HG02610 (cell line): ENCODE measurements around the gene SYPL2.
A peak's percentile ranks its signal among the peaks of the same experiment; 100 is the strongest.
"Not testable (repeated sequence)": the region's sequence is repeated elsewhere in the genome, so short reads cannot be mapped to it uniquely, and the experiment has no call there.

Experiments
- ATAC-seq: cut with Tn5 transposase; IDR thresholded peaks from one replicate; pipeline ENCODE4 v1.9.1; 2021; ENCODE audit warnings: mild to moderate bottlenecking, moderate library complexity; ENCODE audit not compliant: unreplicated experiment

Gene SYPL2

DNA sequence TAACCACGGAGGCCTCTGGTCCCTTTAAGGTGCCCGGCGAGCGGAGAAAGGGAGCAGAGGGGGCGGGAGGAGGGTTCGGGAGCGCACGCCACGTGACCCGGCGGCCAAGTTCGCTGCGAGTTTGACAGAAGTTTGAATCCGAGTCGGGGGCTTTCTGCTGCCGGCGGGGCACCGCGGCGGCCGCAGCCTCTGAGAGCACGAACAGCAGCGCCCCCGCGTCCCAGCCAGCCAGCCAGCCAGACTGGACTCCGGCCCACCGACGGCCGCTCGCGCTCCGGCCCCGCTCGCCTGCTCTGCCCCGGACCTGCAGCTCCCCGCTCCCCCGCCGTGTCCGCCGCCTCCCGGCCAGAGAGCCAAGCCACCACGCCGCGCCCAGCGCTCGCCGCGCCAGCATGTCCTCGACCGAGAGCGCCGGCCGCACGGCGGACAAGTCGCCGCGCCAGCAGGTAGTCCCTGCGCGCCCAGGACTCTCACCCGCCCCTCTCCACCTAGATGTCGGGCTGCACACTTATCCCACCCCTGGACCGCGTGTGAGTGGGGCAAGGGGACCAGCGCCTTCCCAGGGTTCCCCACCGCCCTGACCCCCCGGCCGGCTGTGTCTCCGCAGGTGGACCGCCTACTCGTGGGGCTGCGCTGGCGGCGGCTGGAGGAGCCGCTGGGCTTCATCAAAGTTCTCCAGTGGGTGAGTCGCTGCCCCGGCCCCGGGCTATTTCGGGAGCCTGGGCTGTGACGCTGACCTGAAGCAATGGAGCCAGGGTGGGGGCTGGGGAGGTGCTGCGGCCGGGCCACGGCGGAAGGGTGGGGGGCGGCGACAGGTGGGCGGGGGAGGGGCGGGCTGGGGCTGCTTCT lies at the start of gene SYPL2:
Gene SYPL2 (plus strand): TSS at position 95 of the 849 bp plus-strand sequence. CDS start 298 bp downstream, at position 393.
- no peak for ATAC-seq

DNA sequence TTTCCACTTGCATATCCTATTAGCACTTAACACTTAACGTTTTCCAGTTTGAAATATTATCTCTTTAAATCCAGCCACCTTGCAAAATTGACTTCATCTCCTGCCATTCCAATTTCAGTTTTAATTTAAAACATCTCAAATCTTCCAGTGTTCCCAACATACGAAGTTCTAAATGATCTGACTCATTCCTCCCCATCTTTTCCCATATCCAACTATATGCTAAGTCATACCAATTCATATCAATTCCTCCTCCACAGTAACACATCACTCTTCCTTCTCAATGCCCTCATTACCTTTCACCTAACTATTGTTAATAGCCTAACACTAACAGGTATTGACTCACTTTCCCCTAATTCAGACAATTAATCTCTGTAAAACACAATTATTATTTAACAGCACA lies 42.8 kb upstream of the SYPL2 start:
- ATAC-seq, result no peak

DNA sequence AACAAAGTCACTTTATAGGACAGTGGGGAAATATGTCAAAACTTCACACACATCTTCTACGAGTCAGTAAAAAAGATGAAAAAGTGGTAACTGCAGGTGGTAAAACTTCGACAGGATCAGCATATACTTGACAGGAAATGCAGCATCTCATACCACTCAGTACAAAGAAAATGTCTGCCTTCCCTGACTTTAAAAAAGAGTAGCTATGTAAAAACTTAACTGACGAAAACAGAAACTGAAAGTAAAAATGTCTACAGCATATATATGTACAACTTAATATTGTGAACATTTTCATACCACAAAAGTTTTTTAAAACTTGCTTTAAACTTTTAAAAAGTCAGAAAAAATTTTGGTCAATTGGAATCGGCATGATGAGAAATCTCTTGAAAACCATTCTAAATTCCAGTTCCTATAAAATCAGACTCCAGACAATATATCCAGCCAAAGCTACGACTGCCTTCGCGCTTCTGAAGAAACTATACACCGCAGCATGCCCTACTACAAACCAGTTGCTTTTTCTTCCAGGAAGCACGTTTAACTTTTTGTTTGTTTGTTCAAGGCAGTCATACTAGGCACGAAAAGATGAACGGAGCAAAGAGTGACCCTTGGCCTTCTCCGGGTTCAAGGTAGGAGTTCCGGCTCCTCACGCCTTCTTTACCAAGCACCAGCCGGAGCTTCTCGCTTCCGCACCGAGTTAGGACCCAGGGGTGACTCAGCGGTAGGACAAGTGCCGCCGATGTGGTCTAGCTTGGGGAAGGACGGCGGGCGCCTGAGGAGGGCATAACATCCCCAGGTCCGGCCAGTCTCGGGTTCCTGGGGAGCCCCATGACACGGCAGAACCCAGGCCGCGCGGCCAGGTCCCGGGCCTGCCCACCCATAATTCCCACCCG lies 40.7 kb upstream of the SYPL2 start:
- ATAC-seq, result peak; percentile 22

DNA sequence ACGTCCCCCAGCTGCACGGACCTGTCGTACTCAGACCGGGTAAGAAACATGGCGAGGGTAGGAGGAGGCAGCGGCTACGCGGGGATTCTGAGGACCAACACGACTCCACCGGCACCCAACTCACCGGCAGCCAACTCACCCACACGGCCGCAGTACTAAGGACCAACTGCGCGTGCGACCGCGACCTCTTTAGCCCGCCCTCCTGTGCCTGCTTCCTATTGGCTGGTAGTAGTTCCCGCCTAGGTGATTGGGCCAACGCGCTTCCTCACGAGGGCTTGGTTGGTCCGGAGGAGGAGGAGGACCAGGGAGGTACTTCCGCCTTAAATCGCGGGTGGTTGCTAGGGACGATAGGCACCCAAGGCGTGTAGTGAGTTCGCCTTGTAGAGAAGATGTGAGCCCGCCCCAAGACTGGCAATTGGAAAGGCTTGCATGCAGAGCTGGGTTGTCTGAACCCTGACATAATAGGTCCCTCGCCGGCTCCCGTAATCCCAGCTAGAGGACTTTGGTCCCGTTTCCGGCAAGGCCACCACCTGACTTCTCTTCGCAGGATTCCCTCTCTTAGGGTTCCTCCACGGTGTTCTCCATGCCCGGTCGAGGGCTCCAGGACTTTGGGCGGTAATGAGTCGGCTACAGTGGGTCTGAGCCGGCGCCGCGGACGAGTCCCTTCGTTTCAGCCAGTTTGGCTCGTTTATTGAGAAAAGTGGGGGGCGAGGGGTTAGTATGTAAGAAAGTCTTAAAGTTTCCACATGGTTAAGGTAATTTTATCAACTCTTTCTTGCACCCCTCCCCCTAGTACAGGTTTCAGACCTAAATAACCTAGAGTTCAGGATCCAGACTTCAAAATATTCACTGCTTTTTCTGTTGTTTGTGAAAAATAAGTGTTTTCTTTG lies 39.8 kb upstream of the SYPL2 start, which contains the start of gene PSMA5:
Gene PSMA5 (minus strand): TSS at position 168 of the 890 bp plus-strand sequence. CDS start 118 bp downstream, at position 50.
- ATAC-seq, result peak; percentile 98

DNA sequence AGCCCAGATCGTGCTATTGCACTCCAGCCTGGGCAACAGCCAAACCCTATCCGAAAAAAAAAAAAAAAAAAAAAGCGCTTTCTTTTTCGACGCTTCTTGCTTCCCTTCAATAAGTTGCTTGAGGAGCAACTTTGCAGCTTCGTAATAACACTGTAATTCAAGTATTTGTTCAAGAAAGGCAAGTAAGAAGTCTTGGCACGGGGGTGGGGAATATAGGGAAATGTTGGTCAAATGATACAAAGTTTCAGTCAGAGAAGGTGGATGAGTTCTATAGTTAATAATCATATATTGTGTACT lies 39.2 kb upstream of the SYPL2 start:
- ATAC-seq, result no peak

DNA sequence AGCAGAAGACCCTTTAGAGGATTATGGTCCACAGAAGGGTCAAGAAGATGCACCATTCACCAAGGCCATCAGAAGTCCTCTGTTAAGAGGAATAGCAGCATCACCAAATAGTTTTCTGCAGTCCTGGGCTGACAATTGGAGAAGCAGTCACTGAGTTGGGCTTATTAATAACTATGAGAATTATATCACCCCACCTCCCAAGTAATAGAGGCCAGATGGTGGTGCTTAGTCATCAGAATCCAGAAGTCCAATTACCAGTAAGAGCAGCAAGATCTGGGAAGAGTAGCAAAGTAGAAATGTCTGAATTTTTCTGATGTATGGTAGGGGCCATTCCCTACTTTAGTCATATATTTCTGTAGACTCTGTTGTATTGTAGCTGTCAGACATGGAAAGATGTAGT lies 34.0 kb upstream of the SYPL2 start:
- ATAC-seq, result no peak

DNA sequence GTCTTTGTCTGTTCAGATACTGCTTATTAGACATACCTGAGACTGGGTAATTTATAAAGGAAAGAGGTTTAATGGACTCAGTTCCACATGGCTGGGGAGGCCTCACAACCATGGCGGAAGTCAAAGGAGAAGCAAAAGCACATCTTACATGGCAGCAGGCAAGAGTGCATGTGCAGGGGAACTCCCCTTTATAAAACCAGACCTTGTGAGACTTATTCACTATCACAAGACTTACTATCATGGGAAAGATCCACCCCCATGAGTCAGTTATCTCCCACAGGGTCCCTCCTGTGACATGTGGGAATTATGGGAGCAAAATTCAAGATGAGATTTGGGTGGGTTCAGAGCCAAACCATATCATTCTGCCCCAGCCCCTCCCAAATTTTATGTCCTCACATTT lies 33.0 kb upstream of the SYPL2 start:
- ATAC-seq, result no peak

DNA sequence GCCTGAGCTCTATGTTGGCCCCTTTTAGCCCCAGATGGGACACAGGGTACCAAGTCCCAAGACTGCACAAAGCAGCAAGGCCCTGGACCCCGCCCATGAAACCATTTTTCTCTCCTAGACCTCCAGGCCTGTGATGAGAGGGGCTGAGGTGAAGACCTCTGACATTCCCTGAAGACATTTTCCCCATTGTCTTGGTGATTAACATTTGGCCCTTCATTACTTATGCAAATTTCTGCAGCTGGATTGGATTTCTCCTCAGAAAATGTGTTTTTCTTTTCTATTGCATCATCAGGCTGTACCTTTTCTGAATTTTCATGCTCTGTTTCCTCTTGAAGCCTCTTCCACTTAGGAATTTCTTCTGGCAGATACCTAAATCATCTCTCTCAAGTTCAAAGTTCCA lies 31.9 kb upstream of the SYPL2 start:
- no peak for ATAC-seq

DNA sequence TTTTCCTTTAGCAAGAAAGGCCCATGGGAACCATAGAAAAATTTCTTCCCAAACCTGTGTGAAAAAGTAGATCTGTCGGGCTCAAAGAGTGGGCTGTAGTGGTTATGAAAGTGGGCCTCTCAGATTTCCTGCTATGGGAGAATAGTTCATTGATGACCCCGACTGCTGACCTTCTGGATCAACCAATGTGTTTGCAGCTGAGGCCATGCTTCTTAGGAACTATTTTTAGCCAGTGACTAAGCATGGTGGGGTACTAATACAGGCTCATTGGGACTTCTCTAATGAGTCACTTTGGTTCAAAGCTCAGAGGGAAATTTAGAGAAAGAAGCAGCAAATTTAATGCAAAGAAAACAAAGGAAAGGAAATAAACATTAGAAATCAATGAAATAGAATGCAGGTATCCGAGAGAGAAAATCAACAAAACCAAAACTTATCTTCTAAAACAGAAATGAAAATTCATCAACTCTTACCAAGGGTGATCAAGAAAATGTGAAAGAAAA lies 27.5 kb upstream of the SYPL2 start:
- no peak for ATAC-seq

DNA sequence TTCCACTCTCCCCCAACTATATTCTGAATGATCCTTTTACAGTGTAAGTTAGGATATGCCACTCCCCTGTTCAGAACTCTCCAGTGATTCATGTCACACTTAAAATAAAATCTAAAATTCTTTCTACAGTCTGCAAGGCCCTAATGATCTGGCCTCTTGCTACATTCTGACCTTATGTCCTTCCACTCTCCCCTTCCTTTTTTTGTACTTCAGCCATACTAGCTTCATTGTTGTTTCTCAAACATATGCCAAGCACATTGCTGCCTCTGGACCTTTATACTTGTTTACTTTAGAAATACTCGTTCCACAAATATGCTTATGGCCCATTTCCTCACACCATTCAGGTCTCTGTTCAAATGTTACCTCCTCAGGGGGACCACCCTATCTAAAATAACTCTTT lies 25.3 kb upstream of the SYPL2 start:
- no peak for ATAC-seq

DNA sequence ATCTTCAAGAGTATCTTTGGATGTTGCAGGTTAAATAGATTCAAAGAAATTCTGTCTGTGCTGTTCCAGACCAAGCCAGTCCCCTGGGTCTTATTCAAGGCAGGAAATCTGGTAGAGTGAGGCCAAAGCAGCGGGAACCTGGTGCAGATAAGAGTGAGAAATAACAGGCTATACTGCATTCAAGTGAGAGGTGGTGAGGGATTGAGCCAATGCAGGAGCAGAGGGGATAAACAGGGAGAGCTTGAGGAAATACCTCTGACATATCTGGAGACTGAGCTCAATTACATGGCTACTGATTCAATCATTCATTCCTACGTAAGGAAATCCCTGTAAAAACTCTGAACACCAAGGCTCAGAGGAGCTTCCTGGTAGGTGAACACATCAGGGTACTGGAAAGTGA lies 22.9 kb upstream of the SYPL2 start:
- ATAC-seq, result no peak

DNA sequence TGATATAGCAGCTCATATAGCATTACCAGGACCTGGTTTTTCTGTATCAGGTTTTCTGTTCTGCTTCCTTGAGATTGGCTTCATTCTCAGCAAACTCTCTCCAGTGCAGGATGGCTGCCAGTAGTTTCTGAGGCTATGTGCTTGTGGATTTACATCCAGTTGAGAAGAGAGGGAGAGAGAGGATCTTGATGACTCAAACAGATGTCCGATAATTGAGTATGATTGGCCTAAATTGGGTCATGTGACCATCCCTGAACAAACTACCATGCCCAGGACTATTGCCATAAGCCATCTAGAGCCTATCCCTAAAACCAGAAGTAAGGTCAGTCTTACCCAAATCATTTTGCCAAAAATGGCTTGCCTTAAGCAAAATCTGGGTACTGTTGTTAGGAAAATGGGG lies 22.0 kb upstream of the SYPL2 start:
- no peak for ATAC-seq

DNA sequence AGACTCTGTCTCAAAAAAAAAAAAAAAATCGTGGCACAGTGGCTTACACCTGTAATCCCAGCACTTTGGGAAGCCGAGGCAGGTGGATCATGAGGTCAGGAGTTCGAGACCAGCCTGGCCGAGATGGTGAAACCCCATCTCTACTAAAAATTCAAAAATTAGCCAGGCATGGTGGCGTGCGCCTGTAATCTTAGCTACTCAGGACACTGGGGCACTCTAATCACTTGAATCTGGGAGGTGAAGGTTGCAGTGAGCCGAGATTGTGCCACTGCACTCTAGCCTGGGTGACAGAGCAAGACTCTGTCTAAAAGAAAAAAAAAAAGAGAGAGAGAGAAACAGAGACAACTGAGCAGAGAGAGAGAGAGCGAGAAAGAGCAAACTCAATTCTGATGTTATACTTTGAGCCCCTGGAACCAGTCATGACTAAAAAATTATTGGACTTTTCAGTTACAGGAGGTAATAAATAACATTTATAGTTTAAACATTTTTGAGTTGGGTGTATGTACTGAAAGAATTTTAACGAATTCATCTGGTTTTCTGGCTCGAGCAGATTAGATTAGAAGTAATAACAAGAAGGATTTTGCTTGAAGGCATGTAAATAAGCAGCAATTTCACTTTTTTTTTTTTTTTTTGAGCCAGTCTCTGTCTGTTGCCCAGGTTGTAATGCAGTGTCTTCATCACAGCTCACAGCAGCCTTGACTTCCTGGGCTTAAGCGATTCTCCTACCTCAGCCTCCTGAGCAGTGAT lies 20.2 kb upstream of the SYPL2 start:
- ATAC-seq, result not testable (repeated sequence)

DNA sequence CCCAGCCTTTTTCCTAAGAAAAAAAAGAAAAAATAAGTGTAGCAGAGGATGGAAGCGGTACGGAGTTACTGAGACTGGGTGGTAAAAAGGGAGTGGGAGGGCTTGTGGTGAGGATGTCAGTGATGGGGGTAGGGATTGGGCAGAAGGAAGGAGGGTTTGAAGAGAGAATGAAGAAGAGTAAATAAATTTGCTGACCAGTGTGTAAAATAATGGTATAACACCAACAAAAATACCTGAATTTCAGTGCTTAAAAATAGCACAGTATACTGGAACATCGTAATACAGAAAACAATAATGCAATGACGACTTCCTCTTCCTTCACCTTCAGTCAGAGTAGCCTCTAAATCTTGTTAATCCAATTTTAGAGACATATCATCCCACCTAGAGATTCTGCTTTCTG lies 18.8 kb upstream of the SYPL2 start:
- no peak for ATAC-seq

DNA sequence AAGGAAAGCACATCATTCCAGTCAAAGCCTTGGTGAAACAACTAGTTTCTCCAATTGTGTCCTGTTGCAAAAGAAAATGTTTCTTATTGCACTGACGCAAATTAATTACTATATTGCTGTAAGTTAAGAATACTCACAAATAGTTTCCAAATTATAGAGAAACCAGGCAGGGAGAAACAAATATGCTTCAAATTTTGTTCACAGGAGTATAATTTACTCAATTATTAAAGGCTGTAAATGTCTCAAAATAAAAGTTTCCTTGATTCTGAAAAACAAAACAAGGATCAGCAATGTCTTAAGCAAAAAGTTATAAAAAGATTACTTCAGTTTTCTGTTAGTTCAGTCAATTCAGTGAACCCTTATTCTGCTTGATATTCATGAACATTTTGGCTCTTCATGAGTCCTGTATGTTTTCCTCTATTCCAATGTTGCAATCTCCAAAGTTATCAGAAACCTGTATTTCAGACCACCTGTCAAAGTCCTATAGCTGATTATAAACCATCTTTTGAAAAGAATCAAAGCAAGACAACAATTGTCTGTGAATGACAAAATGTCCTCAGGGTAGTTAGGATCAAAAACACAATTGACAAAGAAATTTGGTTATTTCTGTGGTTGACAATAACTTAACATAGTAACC lies 11.7 kb upstream of the SYPL2 start:
- ATAC-seq, result no peak

DNA sequence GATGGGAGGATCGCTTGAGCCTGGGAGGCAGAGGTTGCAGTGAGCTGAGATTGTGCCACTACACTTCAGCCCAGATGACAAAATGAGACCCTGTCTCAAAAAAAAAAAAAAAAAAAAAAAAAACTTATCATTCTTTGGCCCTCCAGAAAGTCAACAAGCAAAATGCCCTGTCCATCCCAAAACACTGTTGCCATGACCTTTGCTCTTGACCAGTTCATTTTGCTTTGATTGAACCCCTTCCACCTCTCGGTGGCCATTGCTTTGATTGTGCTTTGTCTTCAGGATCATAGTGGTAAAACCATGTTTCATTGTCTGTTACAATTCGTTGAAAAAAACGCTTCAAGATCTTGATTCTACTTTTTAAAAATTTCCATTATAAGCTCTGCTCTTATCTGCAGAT lies 8.5 kb upstream of the SYPL2 start:
- ATAC-seq, result no peak

DNA sequence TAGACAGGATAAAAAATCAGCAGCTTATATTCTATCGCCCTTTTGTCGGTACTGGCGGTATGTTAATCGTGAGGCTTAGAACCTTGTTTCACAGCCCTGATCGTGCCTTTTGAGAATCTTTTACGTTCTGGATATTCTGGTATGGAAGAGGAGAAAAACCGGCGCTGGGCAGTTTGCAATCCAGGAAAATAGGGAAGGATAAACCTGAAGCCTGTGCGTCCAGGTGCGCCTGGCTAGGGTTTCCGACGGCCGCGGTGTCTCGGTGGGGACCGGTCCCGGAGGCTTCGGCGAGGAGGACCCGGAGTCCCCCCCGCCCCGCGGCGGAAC lies 258 bp upstream of the SYPL2 start:
- no peak for ATAC-seq

DNA sequence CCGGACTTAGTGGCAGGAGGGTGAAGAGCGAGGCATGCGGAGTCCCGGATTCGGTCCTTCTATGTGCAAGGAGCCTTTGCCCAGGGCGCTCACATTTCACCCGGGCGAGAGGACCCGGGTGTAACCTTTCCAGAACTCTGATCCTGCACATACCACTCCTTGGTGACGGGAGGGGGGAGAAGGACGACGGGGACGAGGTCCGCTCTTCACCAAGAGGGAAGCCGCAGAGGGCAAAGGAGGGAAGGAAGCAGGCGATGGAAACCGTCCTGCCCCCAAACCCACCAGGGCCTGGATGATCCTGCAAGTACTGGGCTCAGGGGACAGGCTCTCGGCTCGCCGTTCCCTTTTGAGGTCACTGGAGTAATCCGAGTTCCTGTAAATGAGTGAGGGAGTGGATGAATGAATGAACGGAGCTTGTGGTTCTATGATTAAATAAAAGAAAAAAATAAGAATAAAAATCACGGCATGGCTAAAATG lies 993 bp downstream of the SYPL2 start:
- no peak for ATAC-seq

DNA sequence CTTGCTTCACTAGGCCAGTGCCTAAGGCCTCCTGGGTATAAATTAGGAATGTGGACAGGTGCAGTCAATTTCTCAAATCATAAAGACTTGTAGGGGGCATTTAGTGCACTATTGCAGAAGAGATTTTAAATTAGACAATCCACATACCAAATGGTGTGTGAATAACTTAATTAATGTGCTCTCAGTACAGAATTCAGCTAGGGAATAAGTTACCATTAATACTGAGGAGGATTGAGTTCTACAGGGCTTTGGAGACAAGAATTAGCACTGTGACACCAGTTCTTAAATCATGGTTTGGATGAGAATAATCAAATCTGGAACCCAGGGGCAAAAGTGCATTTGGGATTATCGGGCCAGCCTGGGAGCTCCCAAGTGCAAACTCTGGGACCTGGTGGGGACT lies 1.7 kb downstream of the SYPL2 start:
- no peak for ATAC-seq

DNA sequence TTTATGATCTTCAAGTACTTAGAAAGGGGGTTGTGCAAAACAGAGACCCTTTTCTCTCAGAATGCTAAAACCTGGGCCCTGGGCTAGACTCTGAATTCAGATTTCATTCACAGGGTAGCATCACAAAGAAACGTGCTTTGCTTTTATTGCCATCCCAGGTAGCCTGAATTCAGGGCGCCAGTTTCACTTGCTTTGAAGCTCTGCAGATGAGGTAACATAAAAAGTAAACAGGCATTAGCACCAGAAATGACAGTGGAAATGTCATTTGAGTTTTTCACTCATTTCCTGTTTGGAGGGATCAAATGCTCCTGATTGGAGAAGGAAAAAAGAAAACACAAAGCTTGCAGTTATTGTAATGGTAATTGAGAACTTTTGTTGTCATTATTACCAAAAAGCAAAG lies 2.6 kb downstream of the SYPL2 start:
- ATAC-seq, result no peak
